Measurements from ENCODE around the gene ZNF182.
"Not testable (repeated sequence)": the region's sequence is repeated elsewhere in the genome, so short reads cannot be mapped to it uniquely, and the experiment has no call there.

ZNF182 gene

GRCh38 chrX:48003758-48004457 is at the start of gene ZNF182:
ZNF182 (minus strand) TSS chrX:48003989; CDS start chrX:48002609, 1,380 bp downstream.
- peak; percentile 63 to 81 (median 78) for DNase-seq

GRCh38 chrX:48046846-48047245 is 43.1 kb upstream of the ZNF182 start:
- no peak for DNase-seq

- no peak for DNase-seq
Observed at GRCh38 chrX:48045410-48046311, 41.9 kb upstream of the ZNF182 start.

- no peak for DNase-seq
Observed at GRCh38 chrX:48043056-48043455, 39.3 kb upstream of the ZNF182 start.

- no peak for DNase-seq
Observed at GRCh38 chrX:48035891-48036290, 32.1 kb upstream of the ZNF182 start.

- DNase-seq: not testable (repeated sequence)
Observed at GRCh38 chrX:48030641-48031173, 26.9 kb upstream of the ZNF182 start.

GRCh38 chrX:48030237-48030636 is 26.4 kb upstream of the ZNF182 start:
- no peak for DNase-seq

- no peak for DNase-seq
Observed at GRCh38 chrX:48028091-48028490, 24.3 kb upstream of the ZNF182 start.

GRCh38 chrX:48027545-48027944 is 23.8 kb upstream of the ZNF182 start:
- DNase-seq: not testable (repeated sequence)

GRCh38 chrX:48025561-48025960 is 21.8 kb upstream of the ZNF182 start:
- DNase-seq: peak in 2 of 4 experiments; percentile 5 to 8

GRCh38 chrX:48022738-48023137 is 18.9 kb upstream of the ZNF182 start:
- no peak for DNase-seq

GRCh38 chrX:48022100-48022499 is 18.3 kb upstream of the ZNF182 start:
- DNase-seq: no peak

GRCh38 chrX:48021026-48021900 is 17.5 kb upstream of the ZNF182 start:
- peak; percentile 36 to 56 (median 46) for DNase-seq

GRCh38 chrX:48020472-48020871 is 16.7 kb upstream of the ZNF182 start:
- DNase-seq: not testable (repeated sequence)

- not testable (repeated sequence) for DNase-seq
Observed at GRCh38 chrX:48019892-48020291, 16.1 kb upstream of the ZNF182 start.

- DNase-seq: not testable (repeated sequence)
Observed at GRCh38 chrX:48016583-48017310, 13.0 kb upstream of the ZNF182 start.

GRCh38 chrX:48009445-48009960 is 5.7 kb upstream of the ZNF182 start:
- DNase-seq: not testable (repeated sequence)

GRCh38 chrX:48006688-48007087 is 2.9 kb upstream of the ZNF182 start, which contains the start of gene SPACA5:
SPACA5 (plus strand) TSS chrX:48006988; CDS start chrX:48007803, 815 bp downstream.
- not testable (repeated sequence) for DNase-seq

GRCh38 chrX:48003367-48003757 is 427 bp downstream of the ZNF182 start:
- no peak for DNase-seq

- no peak for DNase-seq
Observed at GRCh38 chrX:48002929-48003328, 860 bp downstream of the ZNF182 start.

- no peak for DNase-seq
Observed at GRCh38 chrX:48002319-48002718, 1.5 kb downstream of the ZNF182 start.
